GM18870 (cell line): ENCODE measurements around the gene SLC17A5.
"Not testable (repeated sequence)": the region's sequence is repeated elsewhere in the genome, so short reads cannot be mapped to it uniquely, and the experiment has no call there.

ENCODE experiments used
- ATAC-seq: cut with Tn5 transposase; IDR thresholded peaks from one replicate; pipeline ENCODE4 v1.9.1; 2021; ENCODE audit warnings: moderate library complexity; ENCODE audit not compliant: unreplicated experiment

SLC17A5 gene

GRCh38 chr6:73653571-73654424 is at the start of gene SLC17A5:
Gene SLC17A5, minus strand, starts transcription at chr6:73653992. Its CDS starts 106 bp downstream, at chr6:73653886.
- peak; percentile 74 for ATAC-seq

- ATAC-seq, result no peak
Measured at GRCh38 chr6:73703466-73703865, 49.7 kb upstream of the SLC17A5 start.

- ATAC-seq, result no peak
Measured at GRCh38 chr6:73702444-73702843, 48.7 kb upstream of the SLC17A5 start.

GRCh38 chr6:73699676-73700459 is 46.1 kb upstream of the SLC17A5 start:
- ATAC-seq, result no peak

- ATAC-seq, result no peak
Measured at GRCh38 chr6:73696966-73697655, 43.3 kb upstream of the SLC17A5 start.

- ATAC-seq, result peak; percentile 51
Measured at GRCh38 chr6:73695619-73696421, 42.0 kb upstream of the SLC17A5 start, which contains the start of gene CD109. Gene CD109, plus strand, starts transcription at chr6:73696203. Its CDS starts 13 bp downstream, at chr6:73696216.

- no peak for ATAC-seq
Measured at GRCh38 chr6:73694711-73695411, 41.1 kb upstream of the SLC17A5 start.

- ATAC-seq, result no peak
Measured at GRCh38 chr6:73691512-73691911, 37.7 kb upstream of the SLC17A5 start.

GRCh38 chr6:73690056-73690455 is 36.3 kb upstream of the SLC17A5 start:
- ATAC-seq, result no peak

GRCh38 chr6:73688351-73688750 is 34.6 kb upstream of the SLC17A5 start:
- no peak for ATAC-seq

GRCh38 chr6:73683574-73683973 is 29.8 kb upstream of the SLC17A5 start:
- not testable (repeated sequence) for ATAC-seq

GRCh38 chr6:73680289-73680918 is 26.6 kb upstream of the SLC17A5 start:
- ATAC-seq, result no peak

GRCh38 chr6:73679846-73680245 is 26.1 kb upstream of the SLC17A5 start:
- not testable (repeated sequence) for ATAC-seq

GRCh38 chr6:73679009-73679408 is 25.2 kb upstream of the SLC17A5 start:
- no peak for ATAC-seq

- ATAC-seq, result peak; percentile 93
Measured at GRCh38 chr6:73675466-73676098, 21.8 kb upstream of the SLC17A5 start.

- ATAC-seq, result no peak
Measured at GRCh38 chr6:73671911-73672685, 18.3 kb upstream of the SLC17A5 start.

- ATAC-seq, result no peak
Measured at GRCh38 chr6:73669005-73669404, 15.2 kb upstream of the SLC17A5 start.

GRCh38 chr6:73667798-73668197 is 14.0 kb upstream of the SLC17A5 start:
- no peak for ATAC-seq
